Measurements from ENCODE around the gene NDUFV2.
"Not testable (repeated sequence)": the region's sequence is repeated elsewhere in the genome, so short reads cannot be mapped to it uniquely, and the experiment has no call there.

The NDUFV2 gene

DNA sequence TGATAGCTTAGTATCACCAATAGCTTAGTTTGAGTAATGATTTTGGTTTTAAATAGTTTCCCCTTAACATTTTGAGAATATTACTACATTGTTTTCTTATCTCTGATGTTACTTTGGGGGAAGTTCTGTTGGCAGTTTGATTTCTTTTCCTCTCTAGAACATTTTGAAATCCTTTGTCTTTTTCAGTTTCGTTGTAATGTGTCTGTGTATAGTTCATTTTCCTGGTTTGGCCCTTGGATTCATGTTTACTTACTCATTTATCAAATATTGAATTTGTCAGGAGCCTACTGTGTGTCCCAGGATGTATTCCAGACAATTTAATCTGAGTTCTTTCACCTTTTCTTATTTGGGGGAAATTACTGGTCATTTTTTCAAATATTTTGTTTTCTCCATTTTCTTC, 50.8 kb downstream of the NDUFV2 start:
- DNase-seq (ENCODE audit: low spot score) = no peak

GRCh38 chr18:9156604-9157249, 54.2 kb downstream of the NDUFV2 start:
- no peak for DNase-seq (ENCODE audit: low spot score)

GRCh38 chr18:9157806-9158205, 55.3 kb downstream of the NDUFV2 start:
- no peak for DNase-seq (ENCODE audit: low spot score)

DNA sequence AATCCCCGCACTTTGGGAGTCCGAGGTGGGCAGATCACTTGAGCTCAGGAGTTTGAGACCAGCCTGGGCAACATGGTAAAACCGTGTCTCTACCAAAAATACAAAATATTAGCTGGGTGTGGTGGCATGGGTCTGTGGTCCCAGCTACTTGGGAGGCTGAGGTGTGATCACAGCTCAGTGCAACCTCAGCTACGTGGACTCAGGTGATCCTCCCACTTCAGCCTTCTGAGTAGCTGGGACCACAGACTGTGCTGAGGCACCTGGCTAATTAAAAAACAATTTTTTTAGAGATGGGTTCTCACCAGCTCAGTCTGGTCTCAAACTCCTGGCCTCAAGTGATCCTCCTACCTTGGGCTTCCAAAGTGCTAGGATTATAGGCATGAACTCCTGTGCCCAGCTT, 57.5 kb downstream of the NDUFV2 start:
- no peak for DNase-seq (ENCODE audit: low spot score)

GRCh38 chr18:9162663-9163062, 60.2 kb downstream of the NDUFV2 start:
- DNase-seq (ENCODE audit: low spot score) = not testable (repeated sequence)

DNA sequence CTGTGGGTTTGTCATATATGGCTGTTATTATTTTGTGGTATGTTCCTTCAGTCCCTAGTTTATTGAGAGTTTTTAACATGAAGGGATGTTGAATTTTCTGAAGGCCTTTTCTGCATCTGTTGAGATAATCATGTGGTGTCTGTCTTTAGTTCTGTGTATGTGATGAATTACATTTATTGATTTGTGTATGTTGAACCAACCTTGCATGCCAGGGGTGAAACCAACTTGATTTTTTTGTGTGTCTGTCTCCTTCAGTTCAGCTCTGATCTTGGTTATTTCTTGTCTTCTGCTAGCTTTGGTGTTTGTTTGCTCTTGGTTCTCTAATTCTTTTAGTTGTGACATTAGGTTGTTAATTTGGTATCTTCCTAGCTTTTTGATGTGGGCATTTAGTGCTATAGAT, 61.6 kb downstream of the NDUFV2 start:
- not testable (repeated sequence) for DNase-seq (ENCODE audit: low spot score)

- DNase-seq (ENCODE audit: low spot score) = not testable (repeated sequence)
These were observed 63.4 kb downstream of the NDUFV2 start for GRCh38 chr18:9165883-9166282.

DNA sequence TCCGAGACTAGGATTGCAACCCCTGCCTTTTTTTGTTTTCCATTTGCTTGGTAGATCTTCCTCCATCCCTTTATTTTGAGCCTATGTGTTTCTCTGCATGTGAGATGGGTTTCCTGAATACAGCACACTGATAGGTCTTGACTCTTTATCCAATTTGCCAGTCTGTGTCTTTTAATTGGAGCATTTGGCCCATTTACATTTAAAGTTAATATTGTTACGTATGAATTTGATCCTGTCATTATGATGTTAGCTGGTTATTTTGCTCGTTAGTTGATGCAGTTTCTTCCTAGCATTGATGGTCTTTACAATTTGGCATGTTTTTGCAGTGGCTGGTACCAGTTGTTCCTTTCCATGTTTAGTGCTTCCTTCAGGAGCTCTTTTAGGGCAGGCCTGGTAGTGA, 67.0 kb downstream of the NDUFV2 start:
- DNase-seq (ENCODE audit: low spot score) = not testable (repeated sequence)

DNA sequence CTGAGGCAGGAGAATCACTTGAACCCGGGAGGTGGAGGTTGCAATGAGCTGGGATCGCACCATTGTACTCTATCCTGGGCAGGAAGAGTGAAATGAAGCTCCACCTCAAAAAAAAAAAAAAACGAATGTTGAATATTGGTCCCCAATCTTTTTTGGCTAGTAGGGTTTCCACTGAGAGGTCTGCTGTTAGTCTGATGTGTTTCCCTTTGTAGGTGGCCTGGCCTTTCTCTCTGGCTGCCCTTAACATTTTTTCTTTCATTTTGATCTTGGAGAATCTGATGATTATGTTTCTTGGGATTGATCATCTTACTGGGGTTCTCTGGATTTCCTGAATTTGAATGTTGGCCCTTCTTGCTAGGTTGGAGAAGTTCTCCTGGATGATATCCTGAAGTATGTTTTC, 69.4 kb downstream of the NDUFV2 start:
- DNase-seq (ENCODE audit: low spot score) = not testable (repeated sequence)

- DNase-seq (ENCODE audit: low spot score) = no peak
These were observed 70.1 kb downstream of the NDUFV2 start for GRCh38 chr18:9172506-9173127.

DNA sequence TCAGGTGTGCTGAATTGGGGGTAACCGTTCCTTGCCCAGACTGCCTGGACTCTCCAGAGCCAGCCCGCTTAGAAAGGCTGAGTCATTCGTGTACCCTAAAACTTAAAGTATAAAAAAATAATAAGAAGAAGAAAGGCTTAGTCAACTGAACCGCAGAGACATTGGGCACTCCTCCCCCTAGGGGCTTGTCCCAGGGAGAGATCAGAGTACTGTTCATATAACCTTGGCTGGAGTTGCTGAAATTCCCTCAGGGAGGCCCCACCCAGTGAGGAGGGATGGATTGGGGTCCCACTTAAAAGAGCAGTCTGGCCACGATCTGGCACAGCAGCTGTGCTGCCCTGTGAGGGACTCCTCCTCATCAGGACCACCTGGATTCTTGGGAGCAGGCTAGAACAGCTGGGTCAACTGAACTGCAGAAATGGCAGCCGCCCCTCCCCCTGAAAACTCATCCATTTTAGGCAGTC, 71.3 kb downstream of the NDUFV2 start:
- no peak for DNase-seq (ENCODE audit: low spot score)

- DNase-seq (ENCODE audit: low spot score) = no peak
These were observed 71.8 kb downstream of the NDUFV2 start for GRCh38 chr18:9174302-9174701.

DNA sequence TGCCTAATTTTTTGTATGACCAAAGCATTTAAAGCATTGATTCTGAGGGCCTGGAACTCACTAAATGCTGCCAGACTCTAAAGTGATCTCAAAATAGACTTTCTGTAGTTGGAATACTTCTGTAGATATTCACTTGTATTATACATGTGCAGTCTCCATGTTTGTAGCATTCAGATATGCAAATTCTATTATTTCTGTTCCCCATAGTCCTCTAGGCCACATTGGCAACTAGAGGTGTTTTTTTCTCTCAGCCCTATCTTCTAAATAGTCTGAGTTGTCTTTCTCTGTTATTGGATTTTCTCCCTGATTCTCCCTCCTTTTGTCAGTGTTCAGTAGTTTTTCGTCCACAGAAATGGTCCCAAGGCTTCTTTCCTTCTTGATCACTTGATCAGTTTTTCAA, 72.6 kb downstream of the NDUFV2 start:
- no peak for DNase-seq (ENCODE audit: low spot score)

DNA sequence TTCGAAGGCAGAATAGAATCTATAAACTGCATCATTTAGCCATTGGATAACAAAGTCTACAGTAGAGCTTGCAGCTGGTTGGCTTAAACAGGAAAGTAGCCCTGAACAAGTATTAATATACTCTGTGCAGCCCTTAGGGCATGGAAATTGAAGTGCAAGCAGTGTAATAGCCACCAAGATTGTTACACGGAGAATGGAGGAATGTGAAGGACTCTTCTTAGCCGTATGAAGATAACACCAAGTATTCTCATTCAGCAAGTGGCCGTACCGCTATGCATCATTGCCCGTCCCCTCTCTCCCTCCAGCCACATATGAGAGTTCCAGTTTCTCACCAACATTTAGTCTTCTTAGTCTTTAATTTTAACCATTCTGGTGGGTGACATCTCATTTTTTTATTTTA, 74.5 kb downstream of the NDUFV2 start:
- DNase-seq (ENCODE audit: low spot score) = no peak

- no peak for DNase-seq (ENCODE audit: low spot score)
These were observed 75.0 kb downstream of the NDUFV2 start for GRCh38 chr18:9177466-9177865.

- DNase-seq (ENCODE audit: low spot score) = no peak
These were observed 76.1 kb downstream of the NDUFV2 start for GRCh38 chr18:9178557-9178956.

DNA sequence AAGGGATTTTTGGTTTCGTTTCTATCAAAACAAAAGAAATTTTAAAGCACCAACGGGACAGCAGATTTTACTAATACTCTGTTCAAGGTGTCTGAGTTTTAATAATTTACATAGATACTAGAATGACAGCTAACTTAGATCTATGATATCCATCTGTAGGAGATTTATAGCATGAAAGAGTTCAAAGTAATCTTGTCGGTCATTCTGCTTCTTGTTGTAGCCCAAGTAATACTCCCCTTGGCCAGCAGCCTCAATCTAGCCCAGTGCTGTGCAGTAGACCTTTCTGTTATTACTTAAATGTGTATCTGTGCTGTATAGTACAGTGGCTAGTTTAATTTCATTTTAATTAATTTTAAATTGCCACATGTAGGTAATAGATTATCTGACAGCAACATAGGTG, 78.8 kb downstream of the NDUFV2 start:
- DNase-seq (ENCODE audit: low spot score) = no peak

GRCh38 chr18:9182852-9183399, 80.4 kb downstream of the NDUFV2 start:
- DNase-seq (ENCODE audit: low spot score) = no peak

Data from kidney capillary endothelial cell (primary cell).